Neuronal stem cell (in vitro differentiated cells): Measurements from ENCODE around the gene IFITM5.
"Not testable (repeated sequence)": the region's sequence is repeated elsewhere in the genome, so short reads cannot be mapped to it uniquely, and the experiment has no call there.

Source experiments
- DNase-seq: peaks from one replicate; pipeline ENCODE4 v3.0.0-alpha.2; 2013; ENCODE audit warnings: low spot score
- H2AFZ ChIP-seq: one replicate; pipeline ENCODE4 v1.6.1; 2013; ENCODE audit warnings: mild to moderate bottlenecking, low read length, inconsistent platforms
- H2AK5ac ChIP-seq: 2 replicates; pipeline ENCODE4 v1.6.1; 2013; ENCODE audit warnings: low read depth, mild to moderate bottlenecking, inconsistent platforms, low read length, moderate library complexity, mixed read lengths
- H2BK120ac ChIP-seq: 2 replicates; pipeline ENCODE4 v1.6.1; 2013; ENCODE audit warnings: low read depth, mild to moderate bottlenecking, inconsistent platforms, low read length, moderate library complexity, mixed read lengths
- H2BK12ac ChIP-seq: one replicate; pipeline ENCODE4 v1.6.1; 2013; ENCODE audit warnings: low read length, inconsistent platforms
- H2BK15ac ChIP-seq: 2 replicates; pipeline ENCODE4 v1.6.1; 2013; ENCODE audit warnings: mild to moderate bottlenecking, low read length, inconsistent platforms, mixed read lengths
- H2BK5ac ChIP-seq: one replicate; pipeline ENCODE4 v1.6.1; 2013; ENCODE audit warnings: inconsistent platforms, mild to moderate bottlenecking, low read length, moderate library complexity
- H3K14ac ChIP-seq: one replicate; pipeline ENCODE4 v1.6.1; 2013; ENCODE audit warnings: low read length, inconsistent platforms
- H3K18ac ChIP-seq: 2 replicates; pipeline ENCODE4 v1.6.1; 2013; ENCODE audit warnings: low read length, inconsistent platforms
- H3K23ac ChIP-seq: 2 replicates; pipeline ENCODE4 v1.6.1; 2013; ENCODE audit warnings: low read depth, mild to moderate bottlenecking, mixed read lengths, low read length, inconsistent platforms; ENCODE audit not compliant: poor library complexity
- H3K27ac ChIP-seq: replicated peaks from 3 replicates; pipeline ENCODE4 v1.5.1; 2013; ENCODE audit warnings: low read length, inconsistent platforms
- H3K27me3 ChIP-seq, 3 experiments: 2 replicates each; pipeline ENCODE4 v1.6.1; 2013; ENCODE audit warnings: low read length in 3 of 3, mild to moderate bottlenecking in 2 of 3, inconsistent platforms in 1 of 3, low read depth in 1 of 3, mixed read lengths in 1 of 3, moderate library complexity in 1 of 3; ENCODE audit not compliant: control insufficient read depth in 3 of 3, insufficient read depth in 3 of 3
- H3K36me3 ChIP-seq, 2 donors: replicated peaks in 1 of 2; 2 replicates each; pipeline ENCODE4 v1.6.1; 2013; ENCODE audit warnings: low read length in 2 of 2; ENCODE audit not compliant: control insufficient read depth in 2 of 2, insufficient read depth in 2 of 2
- H3K4ac ChIP-seq: 2 replicates; pipeline ENCODE4 v1.6.1; 2013; ENCODE audit warnings: inconsistent platforms, mild to moderate bottlenecking, low read length, moderate library complexity
- H3K4me1 ChIP-seq, 2 donors: 1 replicate in 1 of 2; 2 replicates in 1 of 2; pipeline ENCODE4 v1.6.1; 2013; ENCODE audit warnings: low read length in 2 of 2, low read depth in 1 of 2; ENCODE audit not compliant: control insufficient read depth in 2 of 2, insufficient read depth in 1 of 2
- H3K4me2 ChIP-seq: one replicate; pipeline ENCODE4 v1.6.1; 2013; ENCODE audit warnings: mild to moderate bottlenecking, low read length, inconsistent platforms; ENCODE audit not compliant: insufficient read depth, poor library complexity, severe bottlenecking
- H3K4me3 ChIP-seq, 2 donors: 2 replicates each; pipeline ENCODE4 v1.5.1; 2013; ENCODE audit warnings: low read length in 2 of 2, mild to moderate bottlenecking in 2 of 2, inconsistent platforms in 1 of 2, moderate library complexity in 1 of 2
- H3K79me1 ChIP-seq: one replicate; pipeline ENCODE4 v1.6.1; 2013; ENCODE audit warnings: low read depth, mild to moderate bottlenecking, inconsistent platforms, low read length, moderate library complexity
- H3K9ac ChIP-seq: one replicate; pipeline ENCODE4 v1.6.1; 2013; ENCODE audit warnings: mild to moderate bottlenecking, low read depth, low read length, inconsistent platforms; ENCODE audit not compliant: poor library complexity
- H3K9me3 ChIP-seq, 2 donors: replicated peaks in 1 of 2; 2 replicates each; pipeline versions ENCODE3 to v1.6.1; 2013; ENCODE audit warnings: low read length in 2 of 2, mild to moderate bottlenecking in 2 of 2, inconsistent platforms in 1 of 2, low read depth in 1 of 2, mixed read lengths in 1 of 2, moderate library complexity in 1 of 2; ENCODE audit not compliant: control insufficient read depth in 2 of 2, insufficient read depth in 1 of 2
- H4K8ac ChIP-seq: one replicate; pipeline ENCODE4 v1.6.1; 2013; ENCODE audit warnings: low read depth, mild to moderate bottlenecking, inconsistent platforms, low read length, moderate library complexity
- H4K91ac ChIP-seq: one replicate; pipeline ENCODE4 v1.6.1; 2013; ENCODE audit warnings: low read length, low read depth, mild to moderate bottlenecking, inconsistent platforms; ENCODE audit not compliant: poor library complexity
- WGBS, 2 donors: extraction: QIAGEN DNeasy Blood & Tissue Kit; methylation state at CpG; one replicate each; pipeline ENCODE4 v1.1.7; 2013; ENCODE audit warnings: missing lambda C conversion rate in 2 of 2, mixed read lengths in 1 of 2; ENCODE audit not compliant: insufficient read length in 2 of 2, insufficient replicate concordance in 1 of 2; ENCODE audit errors: extremely low coverage in 2 of 2; 5-methylcytosine and 5-hydroxymethylcytosine counted together

Gene IFITM5

DNA sequence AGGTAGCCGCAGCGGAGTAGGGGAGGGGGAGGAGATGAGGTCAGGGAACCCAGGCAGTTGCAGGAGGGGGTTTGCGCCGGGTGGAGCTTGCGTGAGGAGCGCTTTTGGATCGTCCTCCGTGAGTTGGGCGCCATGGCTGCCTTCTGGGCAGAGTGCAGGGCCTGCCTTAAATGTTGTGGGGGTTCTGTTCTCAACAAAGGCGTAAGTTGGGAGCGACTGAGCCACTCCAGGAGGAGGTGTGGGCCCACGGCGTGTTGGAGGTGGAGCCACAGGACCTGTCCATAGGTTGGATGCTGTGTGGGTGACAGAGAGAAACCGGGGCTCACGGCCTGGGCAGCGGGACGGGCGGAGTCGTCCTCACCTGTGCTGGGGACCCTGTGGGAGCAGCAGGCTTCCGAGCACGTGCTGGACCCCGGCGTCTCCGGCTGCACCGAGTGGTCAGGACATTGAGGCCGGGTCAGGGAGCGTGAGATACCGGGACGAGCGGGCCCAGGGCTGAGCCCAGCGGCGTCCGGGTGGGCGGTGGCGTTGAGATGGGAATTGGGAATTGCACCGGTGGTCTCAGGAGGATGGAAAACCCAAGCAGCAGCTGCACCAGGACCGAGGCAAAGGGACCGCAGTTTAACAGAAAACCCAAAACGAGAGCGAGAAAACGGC is 11.4 kb downstream of the IFITM5 start:
- Histone ChIP-seq H3K27ac (no peak overlapping the region), H2BK5ac (peak overlapping the region; percentile 29), H3K9me3 (no peaks in the 10 kb centered on the region), H3K36me3 (peaks cover 10 to 14% of the 10 kb centered on the region in 2 donors), H4K8ac (peak overlapping the region; percentile 93), H3K4me2 (peak overlapping the region; percentile 93), H3K9ac (peak overlapping the region; percentile 80), H3K27me3 (peaks cover 0 to 14% (median 0%) of the 10 kb centered on the region in 3 experiments), H3K18ac (peak overlapping the region; percentile 94), H3K4me1 (peaks cover 18 to 25% of the 10 kb centered on the region in 2 donors), H2BK120ac (peak overlapping the region; percentile 24), H2BK12ac (peak overlapping the region; percentile 30), H2AK5ac (peak overlapping the region; percentile 100), H3K14ac (peak overlapping the region; percentile 94), H3K23ac (peak overlapping the region; percentile 83), H2AFZ (peak overlapping the region; percentile 90), H3K79me1 (peaks cover 7% of the 10 kb centered on the region), H3K4ac (peak overlapping the region; percentile 2), H4K91ac (peak overlapping the region; percentile 39), H3K4me3 (peak overlapping the region; percentile 54 to 80), H2BK15ac (peak overlapping the region; percentile 65)
- no CpG with 5 or more reads among the region's 41 CpGs for WGBS, 2 donors
- no peak for DNase-seq

DNA sequence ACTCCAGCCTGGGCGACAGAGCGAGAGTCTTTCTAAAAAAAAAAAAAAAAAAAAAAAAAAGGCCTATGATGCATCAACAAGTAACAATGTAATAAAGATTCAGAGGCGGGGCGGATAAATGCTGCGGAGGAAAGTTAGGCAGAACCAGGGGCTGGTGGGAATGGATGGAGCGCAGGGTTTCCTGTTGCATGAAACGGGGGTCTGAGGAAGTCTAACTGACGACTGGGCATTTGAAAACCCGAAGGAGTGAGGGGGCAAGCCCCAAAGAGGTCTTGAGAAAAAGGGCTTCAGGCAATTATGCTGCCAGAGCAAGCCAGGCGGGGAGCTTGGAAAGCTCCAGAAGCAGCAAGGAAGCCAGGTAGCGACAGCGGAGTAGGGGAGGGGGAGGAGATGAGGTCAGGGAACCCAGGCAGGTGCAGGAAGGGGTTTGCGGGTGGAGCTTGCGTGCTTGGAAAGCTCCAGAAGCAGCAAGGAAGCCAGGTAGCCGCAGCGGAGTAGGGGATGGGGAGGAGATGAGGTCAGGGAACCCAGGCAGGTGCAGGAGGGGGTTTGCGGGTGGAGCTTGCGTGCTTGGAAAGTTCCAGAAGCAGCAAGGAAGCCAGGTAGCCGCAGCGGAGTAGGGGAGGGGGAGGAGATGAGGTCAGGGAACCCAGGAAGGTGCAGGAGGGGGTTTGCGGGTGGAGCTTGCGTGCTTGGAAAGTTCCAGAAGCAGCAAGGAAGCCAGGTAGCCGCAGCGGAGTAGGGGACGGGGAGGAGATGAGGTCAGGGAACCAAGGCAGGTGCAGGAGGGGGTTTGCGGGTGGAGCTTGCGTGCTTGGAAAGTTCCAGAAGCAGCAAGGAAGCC is 12.1 kb downstream of the IFITM5 start:
- Histone ChIP-seq H3K9ac (peak overlapping the region; percentile 10), H3K23ac (peak overlapping the region; percentile 69), H3K27me3 (peaks cover 0 to 14% (median 0%) of the 10 kb centered on the region in 3 experiments), H2BK12ac (peak overlapping the region; percentile 91), H2AK5ac (peak overlapping the region; percentile 72), H3K4me1 (peaks cover 20 to 29% of the 10 kb centered on the region in 2 donors), H3K18ac (peak overlapping the region; percentile 94), H2BK15ac (peak overlapping the region; percentile 65), H2BK5ac (peak overlapping the region; percentile 29)
- H3K14ac ChIP-seq, H2AFZ ChIP-seq, H3K4me3 ChIP-seq, H3K27ac ChIP-seq, H4K8ac ChIP-seq, H3K79me1 ChIP-seq, DNase-seq, H4K91ac ChIP-seq, H3K9me3 ChIP-seq, H2BK120ac ChIP-seq, H3K4ac ChIP-seq, H3K4me2 ChIP-seq, H3K36me3 ChIP-seq: not testable (repeated sequence)
- no CpG with 5 or more reads among the region's 27 CpGs for WGBS, 2 donors

DNA sequence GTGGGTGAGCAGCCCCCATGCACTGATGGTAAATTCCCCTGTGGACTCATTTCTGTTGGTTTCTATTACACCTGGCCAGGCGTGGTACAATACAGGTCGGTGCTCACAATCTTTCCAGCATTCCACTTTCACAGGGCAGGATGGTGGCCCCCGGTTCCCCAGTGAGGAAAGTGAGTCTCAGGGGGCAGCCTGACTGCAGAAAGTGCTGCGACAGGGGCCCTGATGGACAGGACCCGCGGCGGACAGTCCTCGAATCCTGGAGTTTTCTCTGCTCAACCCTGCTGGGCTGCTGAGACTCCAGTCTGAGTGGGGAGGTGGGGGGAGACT is 13.5 kb downstream of the IFITM5 start:
- Histone ChIP-seq H3K27ac (no peak overlapping the region), H2BK5ac (no peak overlapping the region), H3K4me1 (peaks cover 20 to 29% of the 10 kb centered on the region in 2 donors), H3K23ac (peak overlapping the region; percentile 57), H3K14ac (no peak overlapping the region), H3K18ac (no peak overlapping the region), H3K4me2 (no peak overlapping the region), H3K36me3 (peaks cover under 1 to 3% of the 10 kb centered on the region in 2 donors), H2BK15ac (no peak overlapping the region), H3K27me3 (peaks cover 0 to 14% (median 0%) of the 10 kb centered on the region in 3 experiments), H2AK5ac (no peak overlapping the region), H3K4ac (no peak overlapping the region), H2BK12ac (no peak overlapping the region), H3K4me3 (no peak overlapping the region), H2AFZ (no peak overlapping the region), H3K9me3 (peaks cover 0 to under 1% of the 10 kb centered on the region in 2 donors), H2BK120ac (no peak overlapping the region), H4K91ac (no peak overlapping the region), H4K8ac (no peak overlapping the region), H3K9ac (no peak overlapping the region), H3K79me1 (peaks cover 7% of the 10 kb centered on the region)
- no CpG with 5 or more reads among the region's 8 CpGs for WGBS, 2 donors
- DNase-seq = no peak
